GM18861 (cell line): ENCODE results near the gene ATP6V1G2.
"Not testable (repeated sequence)": the region's sequence is repeated elsewhere in the genome, so short reads cannot be mapped to it uniquely, and the experiment has no call there.

Source experiments
- ATAC-seq: cut with Tn5 transposase; IDR thresholded peaks from one replicate; pipeline ENCODE4 v1.9.1; 2021; ENCODE audit not compliant: unreplicated experiment

ATP6V1G2 gene

DNA sequence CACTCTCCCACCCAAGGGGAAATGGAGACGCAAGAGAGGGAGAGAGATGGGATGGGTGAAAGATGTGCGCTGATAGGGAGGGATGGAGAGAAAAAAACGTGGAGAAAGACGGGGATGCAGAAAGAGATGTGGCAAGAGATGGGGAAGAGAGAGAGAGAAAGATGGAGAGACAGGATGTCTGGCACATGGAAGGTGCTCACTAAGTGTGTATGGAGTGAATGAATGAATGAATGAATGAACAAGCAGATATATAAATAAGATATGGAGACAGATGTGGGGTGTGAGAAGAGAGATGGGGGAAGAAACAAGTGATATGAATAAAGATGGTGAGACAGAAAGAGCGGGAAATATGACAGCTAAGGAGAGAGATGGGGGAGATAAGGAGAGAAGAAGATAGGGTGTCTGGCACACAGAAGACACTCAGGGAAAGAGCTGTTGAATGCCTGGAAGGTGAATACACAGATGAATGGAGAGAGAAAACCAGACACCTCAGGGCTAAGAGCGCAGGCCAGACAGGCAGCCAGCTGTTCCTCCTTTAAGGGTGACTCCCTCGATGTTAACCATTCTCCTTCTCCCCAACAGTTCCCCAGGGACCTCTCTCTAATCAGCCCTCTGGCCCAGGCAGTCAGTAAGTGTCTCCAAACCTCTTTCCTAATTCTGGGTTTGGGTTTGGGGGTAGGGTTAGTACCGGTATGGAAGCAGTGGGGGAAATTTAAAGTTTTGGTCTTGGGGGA lies 29.7 kb upstream of the ATP6V1G2 start:
- ATAC-seq: no peak

DNA sequence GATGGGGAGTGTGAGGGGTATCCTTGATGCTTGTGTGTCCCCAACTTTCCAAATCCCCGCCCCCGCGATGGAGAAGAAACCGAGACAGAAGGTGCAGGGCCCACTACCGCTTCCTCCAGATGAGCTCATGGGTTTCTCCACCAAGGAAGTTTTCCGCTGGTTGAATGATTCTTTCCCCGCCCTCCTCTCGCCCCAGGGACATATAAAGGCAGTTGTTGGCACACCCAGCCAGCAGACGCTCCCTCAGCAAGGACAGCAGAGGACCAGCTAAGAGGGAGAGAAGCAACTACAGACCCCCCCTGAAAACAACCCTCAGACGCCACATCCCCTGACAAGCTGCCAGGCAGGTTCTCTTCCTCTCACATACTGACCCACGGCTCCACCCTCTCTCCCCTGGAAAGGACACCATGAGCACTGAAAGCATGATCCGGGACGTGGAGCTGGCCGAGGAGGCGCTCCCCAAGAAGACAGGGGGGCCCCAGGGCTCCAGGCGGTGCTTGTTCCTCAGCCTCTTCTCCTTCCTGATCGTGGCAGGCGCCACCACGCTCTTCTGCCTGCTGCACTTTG lies 29.0 kb upstream of the ATP6V1G2 start, which contains the start of gene TNF:
TSS of gene TNF (plus strand) at position 231 of the 567 bp plus-strand sequence. CDS start at position 408, 177 bp downstream.
- no peak for ATAC-seq

DNA sequence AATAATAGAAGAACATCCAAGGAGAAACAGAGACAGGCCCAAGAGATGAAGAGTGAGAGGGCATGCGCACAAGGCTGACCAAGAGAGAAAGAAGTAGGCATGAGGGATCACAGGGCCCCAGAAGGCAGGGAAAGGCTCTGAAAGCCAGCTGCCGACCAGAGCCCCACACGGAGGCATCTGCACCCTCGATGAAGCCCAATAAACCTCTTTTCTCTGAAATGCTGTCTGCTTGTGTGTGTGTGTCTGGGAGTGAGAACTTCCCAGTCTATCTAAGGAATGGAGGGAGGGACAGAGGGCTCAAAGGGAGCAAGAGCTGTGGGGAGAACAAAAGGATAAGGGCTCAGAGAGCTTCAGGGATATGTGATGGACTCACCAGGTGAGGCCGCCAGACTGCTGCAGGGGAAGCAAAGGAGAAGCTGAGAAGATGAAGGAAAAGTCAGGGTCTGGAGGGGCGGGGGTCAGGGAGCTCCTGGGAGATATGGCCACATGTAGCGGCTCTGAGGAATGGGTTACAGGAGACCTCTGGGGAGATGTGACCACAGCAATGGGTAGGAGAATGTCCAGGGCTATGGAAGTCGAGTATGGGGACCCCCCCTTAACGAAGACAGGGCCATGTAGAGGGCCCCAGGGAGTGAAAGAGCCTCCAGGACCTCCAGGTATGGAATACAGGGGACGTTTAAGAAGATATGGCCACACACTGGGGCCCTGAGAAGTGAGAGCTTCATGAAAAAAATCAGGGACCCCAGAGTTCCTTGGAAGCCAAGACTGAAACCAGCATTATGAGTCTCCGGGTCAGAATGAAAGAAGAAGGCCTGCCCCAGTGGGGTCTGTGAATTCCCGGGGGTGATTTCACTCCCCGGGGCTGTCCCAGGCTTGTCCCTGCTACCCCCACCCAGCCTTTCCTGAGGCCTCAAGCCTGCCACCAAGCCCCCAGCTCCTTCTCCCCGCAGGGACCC lies 28.0 kb upstream of the ATP6V1G2 start:
- ATAC-seq: no peak

DNA sequence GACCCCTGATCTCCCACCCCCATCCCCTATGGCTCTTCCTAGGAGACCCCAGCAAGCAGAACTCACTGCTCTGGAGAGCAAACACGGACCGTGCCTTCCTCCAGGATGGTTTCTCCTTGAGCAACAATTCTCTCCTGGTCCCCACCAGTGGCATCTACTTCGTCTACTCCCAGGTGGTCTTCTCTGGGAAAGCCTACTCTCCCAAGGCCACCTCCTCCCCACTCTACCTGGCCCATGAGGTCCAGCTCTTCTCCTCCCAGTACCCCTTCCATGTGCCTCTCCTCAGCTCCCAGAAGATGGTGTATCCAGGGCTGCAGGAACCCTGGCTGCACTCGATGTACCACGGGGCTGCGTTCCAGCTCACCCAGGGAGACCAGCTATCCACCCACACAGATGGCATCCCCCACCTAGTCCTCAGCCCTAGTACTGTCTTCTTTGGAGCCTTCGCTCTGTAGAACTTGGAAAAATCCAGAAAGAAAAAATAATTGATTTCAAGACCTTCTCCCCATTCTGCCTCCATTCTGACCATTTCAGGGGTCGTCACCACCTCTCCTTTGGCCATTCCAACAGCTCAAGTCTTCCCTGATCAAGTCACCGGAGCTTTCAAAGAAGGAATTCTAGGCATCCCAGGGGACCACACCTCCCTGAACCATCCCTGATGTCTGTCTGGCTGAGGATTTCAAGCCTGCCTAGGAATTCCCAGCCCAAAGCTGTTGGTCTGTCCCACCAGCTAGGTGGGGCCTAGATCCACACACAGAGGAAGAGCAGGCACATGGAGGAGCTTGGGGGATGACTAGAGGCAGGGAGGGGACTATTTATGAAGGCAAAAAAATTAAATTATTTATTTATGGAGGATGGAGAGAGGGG lies 27.1 kb upstream of the ATP6V1G2 start:
- ATAC-seq: no peak

DNA sequence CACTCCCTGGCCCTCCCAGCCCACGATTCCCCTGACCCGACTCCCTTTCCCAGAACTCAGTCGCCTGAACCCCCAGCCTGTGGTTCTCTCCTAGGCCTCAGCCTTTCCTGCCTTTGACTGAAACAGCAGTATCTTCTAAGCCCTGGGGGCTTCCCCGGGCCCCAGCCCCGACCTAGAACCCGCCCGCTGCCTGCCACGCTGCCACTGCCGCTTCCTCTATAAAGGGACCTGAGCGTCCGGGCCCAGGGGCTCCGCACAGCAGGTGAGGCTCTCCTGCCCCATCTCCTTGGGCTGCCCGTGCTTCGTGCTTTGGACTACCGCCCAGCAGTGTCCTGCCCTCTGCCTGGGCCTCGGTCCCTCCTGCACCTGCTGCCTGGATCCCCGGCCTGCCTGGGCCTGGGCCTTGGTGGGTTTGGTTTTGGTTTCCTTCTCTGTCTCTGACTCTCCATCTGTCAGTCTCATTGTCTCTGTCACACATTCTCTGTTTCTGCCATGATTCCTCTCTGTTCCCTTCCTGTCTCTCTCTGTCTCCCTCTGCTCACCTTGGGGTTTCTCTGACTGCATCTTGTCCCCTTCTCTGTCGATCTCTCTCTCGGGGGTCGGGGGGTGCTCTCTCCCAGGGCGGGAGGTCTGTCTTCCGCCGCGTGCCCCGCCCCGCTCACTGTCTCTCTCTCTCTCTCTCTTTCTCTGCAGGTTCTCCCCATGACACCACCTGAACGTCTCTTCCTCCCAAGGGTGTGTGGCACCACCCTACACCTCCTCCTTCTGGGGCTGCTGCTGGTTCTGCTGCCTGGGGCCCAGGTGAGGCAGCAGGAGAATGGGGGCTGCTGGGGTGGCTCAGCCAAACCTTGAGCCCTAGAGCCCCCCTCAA lies 25.9 kb upstream of the ATP6V1G2 start, which contains the start of gene LTA:
TSS of gene LTA (plus strand) at position 249 of the 871 bp plus-strand sequence. CDS start at position 703, 454 bp downstream.
- ATAC-seq: no peak

DNA sequence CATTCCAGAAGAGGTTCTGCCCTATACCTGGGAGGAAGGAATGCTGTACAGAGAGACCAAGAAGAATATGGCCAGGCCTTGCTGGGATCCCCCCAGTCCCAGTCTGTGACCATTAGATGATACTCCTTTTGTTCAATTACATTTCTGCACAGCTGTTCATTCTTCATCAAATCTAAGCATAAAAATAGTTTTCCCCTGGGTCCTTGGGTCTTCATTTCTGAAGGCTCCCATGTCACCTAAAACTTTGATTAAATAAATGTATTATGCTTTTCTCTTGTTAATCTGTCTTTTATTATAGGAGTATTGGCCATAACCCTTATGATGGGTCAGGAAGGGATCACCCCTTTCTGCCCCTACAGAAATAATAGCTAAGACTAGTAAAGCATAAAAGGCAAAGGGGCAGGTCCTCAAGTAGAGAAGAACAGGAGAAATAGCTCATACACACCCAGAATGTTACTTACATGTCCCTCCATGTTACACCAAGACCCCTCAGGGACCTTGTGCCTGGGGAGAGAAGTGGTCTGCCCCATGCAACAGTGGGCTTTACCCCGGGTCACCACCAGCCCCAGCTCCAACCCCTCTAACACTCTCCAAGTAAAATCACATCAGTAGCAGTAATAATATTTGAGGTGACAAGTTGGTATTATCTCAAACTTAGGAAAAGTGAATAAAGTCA lies 23.6 kb upstream of the ATP6V1G2 start:
- no peak for ATAC-seq

DNA sequence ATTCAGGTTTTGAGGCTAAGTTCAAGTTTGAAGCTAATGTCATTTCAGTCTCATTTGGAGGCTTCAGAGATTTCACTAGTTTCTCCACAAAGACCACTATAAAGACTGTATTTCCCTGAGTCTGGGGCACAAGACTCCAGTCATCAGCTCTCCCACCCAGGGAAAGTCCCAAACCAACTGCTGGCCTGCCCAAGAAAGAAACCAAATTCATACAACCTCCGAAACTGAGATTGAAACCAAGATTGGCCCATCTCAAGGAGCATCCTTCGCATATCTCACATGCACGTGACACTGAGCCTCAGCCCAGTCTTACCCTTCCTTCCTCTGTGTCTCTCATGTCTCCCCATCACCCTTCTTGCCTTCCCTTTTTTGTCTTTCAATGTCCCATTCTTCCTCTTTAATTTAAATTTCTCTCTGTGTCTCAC lies 22.1 kb upstream of the ATP6V1G2 start:
- peak; percentile 62 for ATAC-seq

DNA sequence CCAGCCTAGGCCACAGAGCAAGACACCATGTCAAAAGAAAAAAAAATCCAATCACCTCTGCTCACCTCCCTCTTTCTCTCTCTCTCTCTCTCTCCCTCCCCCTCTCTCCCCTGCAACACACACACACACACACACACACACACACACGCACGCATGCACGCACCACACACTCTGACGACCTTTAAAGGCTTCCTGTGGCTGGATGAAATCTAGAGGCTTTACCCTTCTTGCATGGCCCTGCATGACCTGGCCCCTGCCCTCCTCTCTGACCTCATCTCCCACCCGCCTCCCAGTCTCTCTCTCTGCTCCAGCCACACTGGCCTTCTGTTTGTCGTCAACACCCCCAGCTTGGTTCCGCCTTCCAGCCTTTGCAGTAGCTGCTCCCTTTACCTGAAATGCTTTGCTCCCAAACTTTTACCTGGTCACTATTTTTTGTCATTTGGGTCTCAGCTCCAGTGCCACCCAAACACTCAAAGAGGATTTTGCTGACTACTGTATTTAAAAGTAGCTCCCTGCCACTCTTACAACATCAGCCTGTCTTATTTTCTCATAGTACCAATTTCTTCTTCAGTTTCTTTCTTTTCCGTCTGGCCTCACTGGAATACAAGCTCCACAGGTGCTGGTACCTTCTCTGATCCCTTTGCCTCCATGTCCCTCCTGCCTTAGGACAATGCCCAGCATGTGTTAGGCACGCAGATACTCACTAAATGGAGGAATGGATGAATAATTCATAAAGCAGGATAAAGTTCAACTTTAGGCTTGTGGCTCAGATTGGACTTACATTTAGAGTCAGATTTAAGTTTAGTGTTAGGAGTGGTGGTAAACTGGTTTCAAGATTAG lies 21.3 kb upstream of the ATP6V1G2 start:
- no peak for ATAC-seq

DNA sequence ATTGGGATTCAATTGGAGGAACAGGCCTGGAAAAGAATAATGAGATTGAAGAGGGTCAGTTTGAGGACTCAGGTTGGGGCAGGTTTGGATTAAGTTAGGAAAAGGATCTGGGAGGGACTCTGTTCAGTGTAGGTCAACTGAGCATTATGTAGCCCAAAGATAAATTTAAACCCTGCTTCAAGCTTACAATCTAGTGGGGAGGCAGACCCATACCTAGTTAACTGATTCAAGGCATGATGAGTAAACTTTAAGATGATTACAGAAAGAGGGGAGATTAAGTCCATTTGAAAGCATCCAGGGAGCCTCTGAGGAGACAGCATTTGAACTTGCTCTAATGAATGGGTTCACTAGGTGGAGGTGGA lies 14.3 kb upstream of the ATP6V1G2 start:
- peak; percentile 0 for ATAC-seq

DNA sequence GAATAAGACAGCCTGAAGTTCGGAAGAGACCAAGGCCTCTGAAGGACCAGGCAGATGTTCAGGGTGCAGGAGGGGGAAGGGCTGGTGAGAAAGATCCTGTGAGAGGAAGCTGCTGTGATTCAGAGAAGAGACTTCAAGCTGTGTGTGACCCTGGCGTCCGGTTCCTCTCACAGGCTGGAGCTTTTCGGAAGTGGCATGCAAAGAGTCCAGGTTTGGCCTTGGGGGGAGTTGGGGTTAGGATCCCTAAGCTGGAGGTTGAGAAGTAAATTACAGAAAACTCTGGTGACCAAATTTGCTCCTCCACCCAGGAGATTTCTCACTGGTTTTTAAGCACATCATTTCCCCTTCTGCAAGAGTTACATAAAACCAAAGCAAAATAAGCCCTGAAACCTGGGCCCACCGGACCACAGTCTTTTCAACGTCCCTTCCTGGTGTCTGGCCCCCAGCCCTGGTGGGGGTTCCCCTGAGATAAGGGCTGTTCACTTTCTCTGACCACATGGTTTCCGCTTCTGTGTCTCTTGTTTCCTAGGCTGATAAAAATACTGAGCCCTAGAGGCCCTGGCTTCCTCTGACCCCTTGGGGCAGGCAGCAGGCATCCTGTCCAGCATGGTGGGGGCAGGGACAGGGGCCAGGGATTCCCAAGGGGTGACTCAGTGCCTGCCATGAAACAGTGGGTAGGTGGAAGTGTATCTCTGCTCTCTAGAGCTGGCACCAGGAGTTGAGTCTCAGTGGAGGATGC lies 13.7 kb upstream of the ATP6V1G2 start:
- ATAC-seq: peak; percentile 63

DNA sequence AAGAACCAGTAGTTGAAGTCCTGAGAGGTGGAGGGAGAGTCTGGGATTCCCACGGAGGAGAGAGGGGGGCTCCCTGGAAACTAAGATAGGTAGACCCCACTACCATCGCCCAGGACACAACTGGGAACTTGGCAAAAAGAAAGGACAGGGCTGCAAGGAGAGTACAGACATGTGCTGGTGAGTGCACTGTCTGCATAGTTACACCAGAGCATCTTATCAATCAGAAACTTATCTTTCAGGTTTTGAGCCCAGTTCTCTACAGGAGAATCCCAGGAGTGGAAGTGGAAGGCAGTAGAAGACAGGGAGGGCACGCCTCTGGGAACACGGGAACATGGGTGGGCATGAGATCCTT lies 13.2 kb upstream of the ATP6V1G2 start:
- ATAC-seq: no peak

DNA sequence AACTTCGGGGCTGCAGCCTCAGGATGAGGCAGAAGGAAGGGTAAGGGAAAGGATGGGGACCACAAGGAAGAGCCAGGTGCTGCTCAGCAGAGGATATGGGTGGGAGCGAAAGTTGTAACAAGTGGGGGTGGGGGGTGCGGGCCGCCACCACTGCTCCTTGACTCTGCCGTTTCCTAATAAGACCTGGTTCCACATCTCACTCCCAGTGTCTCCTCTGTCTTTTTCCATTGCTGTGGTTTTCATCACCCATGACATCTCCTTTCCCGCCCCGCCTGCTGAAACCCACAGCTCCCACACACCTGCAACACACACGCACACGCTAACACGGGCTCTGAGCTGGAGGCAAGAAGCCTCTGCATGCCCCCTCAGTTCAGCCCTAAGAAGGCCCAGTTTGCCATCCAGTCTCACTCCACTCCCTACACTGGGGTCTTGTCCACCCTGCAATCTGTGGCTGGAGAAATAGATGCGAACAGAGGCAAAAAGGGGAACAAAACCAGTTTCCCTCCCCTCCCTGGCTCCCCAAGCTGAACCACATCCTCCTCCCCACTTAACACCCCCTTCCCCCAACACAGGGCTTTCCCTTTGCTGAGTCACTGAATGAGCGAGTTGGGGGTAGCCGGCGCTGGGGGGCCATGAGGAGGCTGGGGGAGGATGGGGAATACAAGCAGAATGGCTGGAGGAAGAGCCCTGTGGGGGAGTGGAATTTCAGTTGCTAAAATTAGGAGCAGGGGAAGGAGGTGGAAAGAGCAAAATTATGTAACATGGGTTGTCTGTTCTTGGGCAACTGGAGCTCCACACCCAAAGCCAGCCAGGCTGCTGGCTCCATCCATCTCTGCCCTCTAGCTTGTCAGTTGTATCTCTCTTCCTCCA lies 12.5 kb upstream of the ATP6V1G2 start:
- no peak for ATAC-seq

DNA sequence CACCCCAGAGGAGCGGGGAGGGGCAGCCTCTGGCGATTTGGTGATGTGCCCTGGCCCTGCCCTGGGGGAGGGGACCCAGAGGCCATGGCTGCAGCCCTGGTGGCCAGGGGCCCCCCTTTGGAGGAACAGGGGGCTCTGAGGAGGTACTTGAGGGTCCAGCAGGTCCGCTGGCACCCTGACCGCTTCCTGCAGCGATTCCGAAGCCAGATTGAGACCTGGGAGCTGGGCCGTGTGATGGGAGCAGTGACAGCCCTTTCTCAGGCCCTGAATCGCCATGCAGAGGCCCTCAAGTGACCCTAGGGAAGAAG lies 11.9 kb upstream of the ATP6V1G2 start:
- ATAC-seq: no peak

DNA sequence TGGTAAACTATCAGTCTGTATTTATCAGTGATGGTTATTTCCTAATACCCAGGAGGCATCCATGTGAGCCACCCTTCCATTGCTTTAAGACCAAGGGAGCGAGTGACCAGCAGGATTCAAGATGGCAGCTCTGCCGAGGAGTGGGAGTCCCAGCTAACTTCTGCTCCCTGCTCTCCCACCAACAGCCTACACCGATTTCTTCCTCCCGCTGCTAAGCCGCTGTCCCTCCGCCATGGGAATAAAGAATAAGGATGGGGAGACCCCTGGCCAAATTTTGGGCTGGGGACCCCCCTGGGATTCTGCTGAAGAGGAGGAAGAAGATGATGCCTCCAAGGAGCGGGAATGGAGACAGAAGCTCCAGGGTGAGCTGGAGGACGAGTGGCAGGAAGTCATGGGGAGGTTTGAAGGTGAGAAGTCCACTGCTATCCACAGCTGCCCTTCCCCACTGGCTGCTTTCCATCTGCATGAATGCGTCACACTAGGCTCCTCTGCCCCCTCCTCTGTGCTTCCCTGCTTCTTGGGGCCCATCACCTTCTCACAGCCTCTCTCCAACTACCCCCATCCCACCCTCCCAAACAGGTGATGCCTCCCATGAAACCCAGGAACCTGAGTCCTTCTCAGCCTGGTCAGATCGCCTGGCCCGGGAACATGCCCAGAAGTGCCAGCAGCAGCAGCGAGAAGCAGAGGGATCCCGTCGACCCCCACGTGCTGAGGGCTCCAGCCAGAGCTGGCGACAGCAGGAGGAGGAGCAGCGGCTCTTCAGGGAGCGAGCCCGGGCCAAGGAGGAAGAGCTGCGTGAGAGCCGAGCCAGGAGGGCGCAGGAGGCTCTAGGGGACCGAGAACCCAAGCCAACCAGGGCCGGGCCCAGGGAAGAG lies 11.3 kb upstream of the ATP6V1G2 start:
- no peak for ATAC-seq

DNA sequence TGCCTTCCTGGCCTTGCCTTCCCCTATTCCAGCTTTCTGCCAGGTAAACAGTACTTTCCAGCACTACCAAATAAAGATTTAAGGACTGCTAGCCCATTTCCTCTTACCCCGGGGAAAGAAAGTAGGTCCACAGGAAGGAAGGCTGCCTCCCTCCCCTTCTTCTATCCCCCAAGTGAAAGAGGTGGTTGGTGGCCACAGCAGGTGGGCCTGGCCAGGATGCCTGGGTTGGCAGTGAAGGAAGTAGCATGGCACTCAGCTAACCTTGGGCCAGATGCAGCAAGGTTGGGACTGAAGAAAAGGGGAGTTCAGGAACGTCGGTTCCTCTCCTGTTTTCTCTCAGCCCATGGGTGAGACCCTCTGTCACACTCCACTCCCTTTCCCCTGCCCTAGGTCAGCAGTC lies 9.9 kb upstream of the ATP6V1G2 start:
- no peak for ATAC-seq

DNA sequence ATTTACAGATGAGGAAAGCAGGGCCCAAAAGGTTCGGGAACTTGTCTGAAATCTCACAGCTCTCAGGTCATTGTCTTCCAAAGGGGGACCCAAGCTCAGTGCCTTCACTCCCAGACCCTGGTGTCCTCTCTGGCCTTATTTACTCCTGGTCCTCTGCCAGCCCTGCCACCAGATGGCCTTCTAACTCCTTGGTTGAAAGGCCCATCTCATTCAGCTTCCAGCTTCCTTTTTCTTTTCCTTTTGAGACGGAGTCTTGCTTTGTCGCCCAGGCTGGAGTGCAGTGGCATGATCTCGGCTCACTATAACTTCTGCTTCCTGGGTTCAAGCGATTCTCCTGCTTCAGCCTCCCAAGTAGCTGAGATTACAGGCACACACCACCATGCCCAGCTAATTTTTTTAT lies 5.0 kb upstream of the ATP6V1G2 start:
- not testable (repeated sequence) for ATAC-seq
